Measurements from ENCODE around the gene MACROH2A1. TPM values are rescaled to one million over a fixed set of nuclear protein-coding genes. Genes with fewer than 3 reads are reported as not detected.
"Not testable (repeated sequence)": the region's sequence is repeated elsewhere in the genome, so short reads cannot be mapped to it uniquely, and the experiment has no call there.

Gene MACROH2A1
- polyA plus RNA-seq, 1 experiment, result 129 TPM

DNA sequence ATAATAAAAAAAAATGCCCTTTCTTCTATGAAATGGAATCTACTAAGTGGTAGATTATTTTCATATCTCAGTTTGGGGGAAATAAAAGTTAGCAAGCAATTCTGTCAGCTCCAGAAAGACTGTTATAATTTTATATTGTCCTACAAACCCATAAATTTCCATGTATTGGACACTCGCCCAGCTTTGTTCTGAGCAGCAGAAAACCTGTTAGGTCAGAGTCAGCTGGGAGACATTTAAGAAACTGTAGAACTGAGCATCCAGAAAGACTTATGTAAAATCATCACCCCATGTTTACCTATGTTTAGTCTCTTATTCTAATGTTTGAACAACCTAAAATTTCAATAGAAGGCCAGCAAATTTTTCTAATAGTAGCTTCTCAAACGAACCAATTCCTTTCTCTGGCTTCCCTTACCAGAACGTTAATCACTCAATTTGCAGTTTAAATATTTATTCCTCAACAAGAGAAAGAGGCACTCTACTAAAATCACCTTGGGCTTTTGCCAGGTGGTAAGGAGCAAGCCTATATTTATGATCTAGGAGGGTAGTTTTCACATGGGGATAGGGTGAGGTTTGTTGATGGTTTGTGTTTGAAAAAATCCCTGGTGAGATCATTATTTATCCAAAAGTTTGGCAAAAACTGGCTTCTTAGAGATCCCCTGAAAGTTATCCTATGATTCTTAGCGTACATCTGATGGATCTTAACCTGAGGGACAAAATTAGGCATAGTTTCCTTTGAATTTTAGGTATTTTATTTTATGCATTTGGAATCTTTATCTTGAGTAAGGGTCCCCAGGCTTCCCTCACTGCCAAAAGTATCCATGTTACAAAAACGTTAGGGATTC is 34.4 kb downstream of the MACROH2A1 start:
- ChIA-PET CTCF (interaction anchor here (0.8 kb wide), 1 partner anchor 27 kb away, joined by 3 read pairs; no protein-coding TSS in a partner anchor), POLR2A (no interaction called here)
- Histone ChIP-seq H3K27me3 (ENCODE audit: control insufficient read depth, insufficient read depth, low read length) (no peaks in the 10 kb centered on the region), H3K27ac (ENCODE audit: low read depth, low read length) (no peak overlapping the region), H3K4me3 (ENCODE audit: low read depth, low read length) (no peak overlapping the region), H3K9me3 (ENCODE audit: control insufficient read depth, insufficient read depth, low read length) (no peaks in the 10 kb centered on the region; the same call in 1 of the 2 replicates)
- TF ChIP-seq, protein P1, sequence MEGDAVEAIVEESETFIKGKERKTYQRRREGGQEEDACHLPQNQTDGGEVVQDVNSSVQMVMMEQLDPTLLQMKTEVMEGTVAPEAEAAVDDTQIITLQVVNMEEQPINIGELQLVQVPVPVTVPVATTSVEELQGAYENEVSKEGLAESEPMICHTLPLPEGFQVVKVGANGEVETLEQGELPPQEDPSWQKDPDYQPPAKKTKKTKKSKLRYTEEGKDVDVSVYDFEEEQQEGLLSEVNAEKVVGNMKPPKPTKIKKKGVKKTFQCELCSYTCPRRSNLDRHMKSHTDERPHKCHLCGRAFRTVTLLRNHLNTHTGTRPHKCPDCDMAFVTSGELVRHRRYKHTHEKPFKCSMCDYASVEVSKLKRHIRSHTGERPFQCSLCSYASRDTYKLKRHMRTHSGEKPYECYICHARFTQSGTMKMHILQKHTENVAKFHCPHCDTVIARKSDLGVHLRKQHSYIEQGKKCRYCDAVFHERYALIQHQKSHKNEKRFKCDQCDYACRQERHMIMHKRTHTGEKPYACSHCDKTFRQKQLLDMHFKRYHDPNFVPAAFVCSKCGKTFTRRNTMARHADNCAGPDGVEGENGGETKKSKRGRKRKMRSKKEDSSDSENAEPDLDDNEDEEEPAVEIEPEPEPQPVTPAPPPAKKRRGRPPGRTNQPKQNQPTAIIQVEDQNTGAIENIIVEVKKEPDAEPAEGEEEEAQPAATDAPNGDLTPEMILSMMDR (IDR thresholded peaks at IDR 0.05; ENCODE audit: low read depth, low read length), result no peak
- peak; percentile 44 for DNase-seq (ENCODE audit: low read depth, low spot score)

GRCh38 chr5:135363342-135363741 is 35.7 kb downstream of the MACROH2A1 start:
- DNase-seq (ENCODE audit: low read depth, low spot score); H3K27me3 ChIP-seq (ENCODE audit: control insufficient read depth, insufficient read depth, low read length); H3K9me3 ChIP-seq (ENCODE audit: control insufficient read depth, insufficient read depth, low read length); POLR2A ChIA-PET; H3K4me3 ChIP-seq (ENCODE audit: low read depth, low read length); H3K27ac ChIP-seq (ENCODE audit: low read depth, low read length); CTCF ChIA-PET: not testable (repeated sequence)

- DNase-seq (ENCODE audit: low read depth, low spot score), result no peak
- TF ChIP-seq, protein P1 (IDR thresholded peaks at IDR 0.05; ENCODE audit: low read depth, low read length), result no peak
- Histone ChIP-seq H3K9me3 (ENCODE audit: control insufficient read depth, insufficient read depth, low read length) (no peaks in the 10 kb centered on the region; the same call in 1 of the 2 replicates), H3K4me3 (ENCODE audit: low read depth, low read length) (no peak overlapping the region), H3K27me3 (ENCODE audit: control insufficient read depth, insufficient read depth, low read length) (no peaks in the 10 kb centered on the region), H3K27ac (ENCODE audit: low read depth, low read length) (no peak overlapping the region)
- ChIA-PET CTCF (no interaction called here), POLR2A (no interaction called here)
Observed at GRCh38 chr5:135362102-135362501, 36.9 kb downstream of the MACROH2A1 start.

GRCh38 chr5:135360278-135361274 is 38.5 kb downstream of the MACROH2A1 start:
- POLR2A ChIA-PET, result no interaction called here
- no peak overlapping the region for H3K4me3 ChIP-seq (ENCODE audit: low read depth, low read length)

More at GRCh38 chr5:135360278-135361274, 38.5 kb downstream of the MACROH2A1 start:
- Histone ChIP-seq H3K9me3 (ENCODE audit: control insufficient read depth, insufficient read depth, low read length) (no peaks in the 10 kb centered on the region; the same call in 1 of the 2 replicates), H3K27ac (ENCODE audit: low read depth, low read length) (no peak overlapping the region), H3K27me3 (ENCODE audit: control insufficient read depth, insufficient read depth, low read length) (no peaks in the 10 kb centered on the region)
- TF ChIP-seq, protein P1 (IDR thresholded peaks at IDR 0.05; ENCODE audit: low read depth, low read length), result no peak
- CTCF ChIA-PET, result interaction anchor here (1.2 kb wide), 1 partner anchor 106 kb away, joined by 3 read pairs; no protein-coding TSS in a partner anchor
- DNase-seq (ENCODE audit: low read depth, low spot score), result no peak

All from AG04450 (cell line).